Right lobe of liver (tissue), 4 donors: ENCODE results near the gene UMOD.

Experiments used
- CTCF ChIP-seq, 4 donors: fragments of 200-600 bp in 3 of 4; fragments of 450-650 bp in 1 of 4; IDR thresholded peaks; one replicate each; pipeline versions ENCODE4 v1.5.1 to v1.8.0; 2016 to 2022; ENCODE audit warnings: antibody characterized with exemption in 4 of 4, mild to moderate bottlenecking in 2 of 4
- POLR2A ChIP-seq: fragments of 450-650 bp; IDR thresholded peaks from one replicate; pipeline ENCODE4 v1.6.1; 2017; ENCODE audit warnings: antibody characterized with exemption, mild to moderate bottlenecking
- donor health status: DM: no; HTN: no; CAD: no.
- donor health status: DM: no; HTN: no; CAD: no.
- donor health status: DM: no; HTN: yes; CAD: no.

DNA sequence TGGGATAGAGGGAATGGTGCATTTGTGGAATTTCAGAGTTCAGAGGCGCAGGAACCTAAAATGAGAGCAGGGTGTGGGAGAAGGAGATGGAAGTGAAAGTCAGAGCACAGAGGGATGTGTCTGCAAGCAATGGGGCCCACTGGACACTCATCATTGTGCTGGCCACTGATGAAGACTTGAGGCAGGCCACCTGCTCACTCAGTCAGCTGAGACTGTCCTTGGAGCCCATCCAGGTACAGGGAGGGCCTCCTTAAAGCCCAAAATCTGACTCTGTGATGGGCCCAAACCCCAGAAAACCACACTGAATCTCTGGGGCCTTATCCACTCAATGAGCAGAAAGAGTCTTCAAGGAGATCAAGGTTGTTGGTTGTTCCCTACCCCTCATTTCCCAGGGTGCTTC lies 30.8 kb downstream of the UMOD start:
- no peak for TF ChIP-seq CTCF (IDR thresholded peaks at IDR 0.05)
- no peak for TF ChIP-seq POLR2A
